Stimulated activated CD8-positive, alpha-beta memory T cell treated with anti-CD3 and anti-CD28 coated beads, Interleukin-7, amount 100 ng/mL, for 24 hours (primary cell): Measurements from ENCODE around the gene PLVAP.
A peak's percentile ranks its signal among the peaks of the same experiment; 100 is the strongest.
"Not testable (repeated sequence)": the region's sequence is repeated elsewhere in the genome, so short reads cannot be mapped to it uniquely, and the experiment has no call there.

Source experiments
- DNase-seq: peaks from one replicate; pipeline ENCODE4 v3.0.0-alpha.2; 2020; ENCODE audit warnings: low read depth

Gene PLVAP

GRCh38 chr19:17398902-17399527 lies 21.9 kb upstream of the PLVAP start:
- no peak for DNase-seq

- peak; percentile 59 for DNase-seq
Measured at GRCh38 chr19:17394891-17395415, 17.8 kb upstream of the PLVAP start.

- no peak for DNase-seq
Measured at GRCh38 chr19:17393914-17394313, 16.8 kb upstream of the PLVAP start, which contains the start of gene CCDC194. Gene CCDC194 (minus strand): TSS chr19:17394196. CDS start chr19:17394158, 38 bp downstream.

- no peak for DNase-seq
Measured at GRCh38 chr19:17393002-17393401, 15.9 kb upstream of the PLVAP start.

- no peak for DNase-seq
Measured at GRCh38 chr19:17391371-17392151, 14.4 kb upstream of the PLVAP start.

- peak; percentile 87 for DNase-seq
Measured at GRCh38 chr19:17390665-17391370, 13.7 kb upstream of the PLVAP start.

GRCh38 chr19:17389957-17390664 lies 13.0 kb upstream of the PLVAP start:
- DNase-seq, result no peak

GRCh38 chr19:17389288-17389687 lies 12.1 kb upstream of the PLVAP start:
- DNase-seq, result no peak

GRCh38 chr19:17385878-17386611 lies 8.9 kb upstream of the PLVAP start:
- DNase-seq, result peak; percentile 48

GRCh38 chr19:17380426-17381138 lies 3.4 kb upstream of the PLVAP start:
- no peak for DNase-seq

- DNase-seq, result no peak
Measured at GRCh38 chr19:17379221-17379631, 2.1 kb upstream of the PLVAP start.

GRCh38 chr19:17378271-17378670 lies 1.1 kb upstream of the PLVAP start:
- no peak for DNase-seq

- no peak for DNase-seq
Measured at GRCh38 chr19:17370026-17370587, 7.0 kb downstream of the PLVAP start.

- no peak for DNase-seq
Measured at GRCh38 chr19:17365361-17365760, 11.8 kb downstream of the PLVAP start.

- DNase-seq, result not testable (repeated sequence)
Measured at GRCh38 chr19:17363852-17364605, 13.1 kb downstream of the PLVAP start.

- DNase-seq, result no peak
Measured at GRCh38 chr19:17359905-17360800, 17.0 kb downstream of the PLVAP start.

- DNase-seq, result no peak
Measured at GRCh38 chr19:17358395-17358794, 18.7 kb downstream of the PLVAP start.

- DNase-seq, result no peak
Measured at GRCh38 chr19:17357724-17358123, 19.4 kb downstream of the PLVAP start.
